ENCODE measurements around the gene FAM13A. TPM values are rescaled to one million over a fixed set of nuclear protein-coding genes. Genes with fewer than 3 reads are reported as not detected.

The FAM13A gene
- total and polyA plus RNA-seq, 2 of the 8 experiments (the other 6 are each of a cell fraction or from before 2014, with no cell fraction given): 7.1 to 16.5 TPM

DNA sequence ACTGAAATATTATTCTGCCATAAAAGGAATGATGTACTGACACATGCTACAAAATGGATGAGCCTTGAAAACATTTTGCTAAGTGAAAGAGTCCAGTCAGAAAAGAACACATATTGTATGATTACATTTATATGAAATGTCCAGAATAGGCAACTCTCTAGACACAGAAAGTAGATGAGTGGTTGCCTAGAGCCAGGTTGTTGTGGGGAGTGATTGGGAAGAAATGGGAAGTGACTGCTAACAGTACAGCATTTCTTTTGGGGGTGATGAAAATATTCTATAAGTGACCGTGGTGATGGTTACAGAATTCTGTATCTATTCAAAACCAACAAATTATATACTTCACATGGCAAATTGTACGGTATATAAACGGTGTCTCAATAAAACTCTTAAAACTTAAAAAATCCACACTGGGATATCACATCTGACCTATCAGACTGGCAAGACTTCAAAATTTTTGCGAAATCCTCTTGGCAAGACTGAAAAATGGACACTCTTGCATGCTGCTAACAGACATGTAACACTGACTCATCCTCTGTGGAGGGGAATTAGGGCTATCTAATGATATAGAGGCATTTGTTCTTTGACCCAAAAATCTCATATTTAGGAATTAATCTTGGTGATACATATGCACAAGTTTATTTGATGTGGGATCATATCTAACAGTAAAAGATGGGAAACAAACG, 71.8 kb downstream of the FAM13A start (continued):
- TF ChIP-seq, protein P1, sequence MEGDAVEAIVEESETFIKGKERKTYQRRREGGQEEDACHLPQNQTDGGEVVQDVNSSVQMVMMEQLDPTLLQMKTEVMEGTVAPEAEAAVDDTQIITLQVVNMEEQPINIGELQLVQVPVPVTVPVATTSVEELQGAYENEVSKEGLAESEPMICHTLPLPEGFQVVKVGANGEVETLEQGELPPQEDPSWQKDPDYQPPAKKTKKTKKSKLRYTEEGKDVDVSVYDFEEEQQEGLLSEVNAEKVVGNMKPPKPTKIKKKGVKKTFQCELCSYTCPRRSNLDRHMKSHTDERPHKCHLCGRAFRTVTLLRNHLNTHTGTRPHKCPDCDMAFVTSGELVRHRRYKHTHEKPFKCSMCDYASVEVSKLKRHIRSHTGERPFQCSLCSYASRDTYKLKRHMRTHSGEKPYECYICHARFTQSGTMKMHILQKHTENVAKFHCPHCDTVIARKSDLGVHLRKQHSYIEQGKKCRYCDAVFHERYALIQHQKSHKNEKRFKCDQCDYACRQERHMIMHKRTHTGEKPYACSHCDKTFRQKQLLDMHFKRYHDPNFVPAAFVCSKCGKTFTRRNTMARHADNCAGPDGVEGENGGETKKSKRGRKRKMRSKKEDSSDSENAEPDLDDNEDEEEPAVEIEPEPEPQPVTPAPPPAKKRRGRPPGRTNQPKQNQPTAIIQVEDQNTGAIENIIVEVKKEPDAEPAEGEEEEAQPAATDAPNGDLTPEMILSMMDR (IDR thresholded peaks at IDR 0.05; ENCODE audit: control extremely low read depth in 1 of 3, insufficient read depth in 1 of 3, low read depth in 1 of 3, low read length in 3 of 3): no peak

All from H1 (cell line).